Right lobe of liver (tissue), 6 donors: ENCODE data around the gene EPB41L4A. TPM values are rescaled to one million over a fixed set of nuclear protein-coding genes. Genes with fewer than 3 reads are reported as not detected.
"Not testable (repeated sequence)": the region's sequence is repeated elsewhere in the genome, so short reads cannot be mapped to it uniquely, and the experiment has no call there.

Experiments
- ATAC-seq, 4 donors: fragments of 200-7000 bp; cut with Tn5 transposase; one replicate each; pipeline ENCODE4 v1.9.1; 2020; ENCODE audit warnings: mild to moderate bottlenecking in 4 of 4, moderate library complexity in 4 of 4
- DNase-seq, 3 donors: peaks; one replicate each; pipeline ENCODE4 v3.0.0-alpha.2; 2020
- H3K27ac ChIP-seq, 3 donors: fragments of 200-600 bp; one replicate each; pipeline ENCODE4 v1.8.0; 2022
- H3K27me3 ChIP-seq, 2 donors: fragments of 200-600 bp; one replicate each; pipeline ENCODE4 v1.8.0; 2022
- H3K36me3 ChIP-seq, 4 donors: fragments of 200-600 bp; sonication (generic) in 1 of 4; one replicate each; pipeline versions ENCODE4 v1.5.1 to v1.8.0; 2017 to 2022; ENCODE audit warnings: control low read depth in 1 of 4
- H3K4me1 ChIP-seq, 4 donors: fragments of 200-600 bp; sonication (generic) in 1 of 4; one replicate each; pipeline versions ENCODE4 v1.5.1 to v1.8.0; 2017 to 2022; ENCODE audit warnings: control low read depth in 1 of 4
- H3K4me3 ChIP-seq, 3 donors: fragments of 200-600 bp; one replicate each; pipeline ENCODE4 v1.8.0; 2022
- H3K9me3 ChIP-seq, 4 donors: fragments of 200-600 bp; sonication (generic) in 1 of 4; one replicate each; pipeline versions ENCODE4 v1.5.1 to v1.8.0; 2017 to 2022; ENCODE audit warnings: control low read depth in 1 of 4
- POLR2A ChIP-seq: fragments of 450-650 bp; IDR thresholded peaks from one replicate; pipeline ENCODE4 v1.6.1; 2017; ENCODE audit warnings: antibody characterized with exemption, mild to moderate bottlenecking
- WGBS: methylation state at CpG from one replicate; pipeline ENCODE4 v1.1.6; 2018; ENCODE audit warnings: low coverage, low lambda C conversion rate; ENCODE audit not compliant: insufficient coverage; ENCODE audit errors: missing lambda C conversion rate; 5-methylcytosine and 5-hydroxymethylcytosine counted together
- intact Hi-C, 2 donors: fragments of 100-400 bp; cut with DNase I; formaldehyde crosslinking; loops; one replicate each; pipeline versions ENCODE4 v1.11.2 to v1.14.1; 2022
- long read RNA-seq: library from polyadenylated mRNA; unstranded; transcript quantifications from one replicate; pipeline ENCODE4 v2.0.0, GENCODE V29; 2019
- total RNA-seq, 6 experiments: library from RNA; depleted of rRNA in 2 of 6; stranded (reverse); fragments of >200 nt in 2 of 6; fragmentation: NEBNext Ultra II Directional in 3 of 6; extraction: Animal tissue kit (Norgen Biotek cat#: 25700) in 3 of 6; gene quantifications; one replicate each; pipeline versions ENCODE4 v1.1.0 to v1.2.4, GENCODE V29; 2016 to 2023
- TF ChIP-seq, protein P1 (sequence below), 4 donors: fragments of 200-600 bp in 3 of 4; fragments of 450-650 bp in 1 of 4; IDR thresholded peaks; one replicate each; pipeline versions ENCODE4 v1.5.1 to v1.8.0; 2016 to 2022; ENCODE audit warnings: antibody characterized with exemption in 4 of 4, mild to moderate bottlenecking in 2 of 4
- donor health status: DM: no; HTN: yes; CAD: no.
- donor health status: DM: no; HTN: no; CAD: no.
- donor health status: DM: no; HTN: no; CAD: no.
- donor health status: DM: no; HTN: yes; CAD: no.
- donor health status: DM: no; HTN: yes; CAD: no.

Gene EPB41L4A, protein sequence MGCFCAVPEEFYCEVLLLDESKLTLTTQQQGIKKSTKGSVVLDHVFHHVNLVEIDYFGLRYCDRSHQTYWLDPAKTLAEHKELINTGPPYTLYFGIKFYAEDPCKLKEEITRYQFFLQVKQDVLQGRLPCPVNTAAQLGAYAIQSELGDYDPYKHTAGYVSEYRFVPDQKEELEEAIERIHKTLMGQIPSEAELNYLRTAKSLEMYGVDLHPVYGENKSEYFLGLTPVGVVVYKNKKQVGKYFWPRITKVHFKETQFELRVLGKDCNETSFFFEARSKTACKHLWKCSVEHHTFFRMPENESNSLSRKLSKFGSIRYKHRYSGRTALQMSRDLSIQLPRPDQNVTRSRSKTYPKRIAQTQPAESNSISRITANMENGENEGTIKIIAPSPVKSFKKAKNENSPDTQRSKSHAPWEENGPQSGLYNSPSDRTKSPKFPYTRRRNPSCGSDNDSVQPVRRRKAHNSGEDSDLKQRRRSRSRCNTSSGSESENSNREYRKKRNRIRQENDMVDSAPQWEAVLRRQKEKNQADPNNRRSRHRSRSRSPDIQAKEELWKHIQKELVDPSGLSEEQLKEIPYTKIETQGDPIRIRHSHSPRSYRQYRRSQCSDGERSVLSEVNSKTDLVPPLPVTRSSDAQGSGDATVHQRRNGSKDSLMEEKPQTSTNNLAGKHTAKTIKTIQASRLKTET
- total RNA-seq, result 10 to 100 TPM in 1 of 6 experiments, 1 to 10 TPM in 5; 2.5 to 12.0 (median 4.2) TPM
- long read RNA-seq, result 0 reads

DNA sequence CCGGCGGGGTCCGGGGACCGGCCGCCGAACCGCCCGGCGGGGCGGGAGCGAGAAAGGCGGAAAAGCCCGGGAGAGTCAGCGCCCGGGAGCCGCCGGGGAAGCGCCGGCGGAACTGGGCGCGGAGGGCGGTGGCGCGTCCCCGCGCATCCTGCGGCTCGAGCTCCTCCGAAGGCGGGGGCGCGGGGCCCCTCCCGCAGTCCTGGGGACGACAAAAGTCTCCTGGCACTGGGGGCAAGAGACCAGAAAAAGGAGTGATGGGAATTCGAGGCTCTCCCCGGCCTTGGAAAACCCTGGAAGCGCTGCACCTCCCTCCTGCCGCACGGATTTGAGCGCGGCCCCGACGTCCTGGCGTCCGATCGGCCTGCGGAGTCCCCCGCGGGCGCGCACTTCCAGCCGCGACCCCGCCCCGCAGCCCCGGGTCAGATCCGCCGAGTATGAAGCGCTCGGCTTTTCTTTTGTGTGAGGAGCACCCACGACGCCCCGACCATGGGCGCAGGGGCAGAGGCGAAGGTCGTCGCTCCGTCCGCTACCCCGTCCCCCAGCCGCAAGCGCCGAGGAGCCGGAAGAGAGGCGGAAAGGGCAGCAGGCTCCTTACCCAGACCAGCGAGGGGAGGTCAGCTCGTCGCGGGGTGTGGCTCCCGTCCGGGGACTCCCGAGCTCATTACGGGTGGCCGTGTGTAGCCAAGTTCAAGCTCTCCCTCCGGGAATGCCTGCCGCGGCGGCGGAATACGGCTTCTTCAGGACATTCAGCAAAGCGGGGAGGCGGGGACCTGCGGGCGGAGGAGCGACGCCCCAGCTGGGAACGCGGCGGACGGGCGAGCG is at the start of gene EPB41L4A:
Gene EPB41L4A, minus strand, starts transcription at position 114 of the 822 bp plus-strand sequence. CDS start 238 bp downstream, outside the sequence.
- peak; percentile 63 to 73 (median 63) for DNase-seq
- intact Hi-C loops, result loop anchor here in 1 of 2 donors (10.0 kb wide), 1 partner anchor 215 kb away; no protein-coding TSS in a partner anchor

DNA sequence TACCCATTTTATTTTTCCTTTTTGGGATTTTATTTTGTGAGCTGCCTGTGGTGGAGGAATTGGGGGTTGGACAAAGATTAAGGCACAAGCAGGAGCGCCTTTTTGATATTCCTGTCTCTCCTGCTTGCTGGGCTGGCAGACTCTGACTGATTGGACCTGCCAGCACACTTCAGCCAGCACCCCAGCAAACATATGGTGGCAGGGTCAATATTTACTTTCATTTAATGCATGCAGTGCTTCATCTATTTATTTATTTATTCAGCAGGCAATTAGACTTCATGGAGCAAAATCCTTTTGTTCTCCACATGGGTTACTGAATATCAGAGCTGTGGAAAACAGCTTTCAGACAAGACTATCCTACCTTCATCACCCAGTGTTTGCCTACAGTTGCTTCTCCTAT is 48.4 kb upstream of the EPB41L4A start:
- intact Hi-C loops, result no loop called here
- H3K4me1 ChIP-seq, result no peaks in the 10 kb centered on the region
- ATAC-seq (no peak), DNase-seq (no peak)
- no peaks in the 10 kb centered on the region for H3K36me3 ChIP-seq
- WGBS, result 75% methylated on average over 1 of the region's 1 CpG
- no peak overlapping the region for H3K4me3 ChIP-seq
- TF ChIP-seq, protein P1, sequence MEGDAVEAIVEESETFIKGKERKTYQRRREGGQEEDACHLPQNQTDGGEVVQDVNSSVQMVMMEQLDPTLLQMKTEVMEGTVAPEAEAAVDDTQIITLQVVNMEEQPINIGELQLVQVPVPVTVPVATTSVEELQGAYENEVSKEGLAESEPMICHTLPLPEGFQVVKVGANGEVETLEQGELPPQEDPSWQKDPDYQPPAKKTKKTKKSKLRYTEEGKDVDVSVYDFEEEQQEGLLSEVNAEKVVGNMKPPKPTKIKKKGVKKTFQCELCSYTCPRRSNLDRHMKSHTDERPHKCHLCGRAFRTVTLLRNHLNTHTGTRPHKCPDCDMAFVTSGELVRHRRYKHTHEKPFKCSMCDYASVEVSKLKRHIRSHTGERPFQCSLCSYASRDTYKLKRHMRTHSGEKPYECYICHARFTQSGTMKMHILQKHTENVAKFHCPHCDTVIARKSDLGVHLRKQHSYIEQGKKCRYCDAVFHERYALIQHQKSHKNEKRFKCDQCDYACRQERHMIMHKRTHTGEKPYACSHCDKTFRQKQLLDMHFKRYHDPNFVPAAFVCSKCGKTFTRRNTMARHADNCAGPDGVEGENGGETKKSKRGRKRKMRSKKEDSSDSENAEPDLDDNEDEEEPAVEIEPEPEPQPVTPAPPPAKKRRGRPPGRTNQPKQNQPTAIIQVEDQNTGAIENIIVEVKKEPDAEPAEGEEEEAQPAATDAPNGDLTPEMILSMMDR (IDR thresholded peaks at IDR 0.05), result no peak
- TF ChIP-seq POLR2A, result no peak
- H3K27me3 ChIP-seq, result no peaks in the 10 kb centered on the region
- no peak overlapping the region for H3K27ac ChIP-seq
- no peaks in the 10 kb centered on the region for H3K9me3 ChIP-seq

More for the DNA sequence above, at the start of gene EPB41L4A:
- no peak for TF ChIP-seq POLR2A
- TF ChIP-seq, protein P1 (IDR thresholded peaks at IDR 0.05), result no peak
- Histone ChIP-seq H3K4me1 (no peaks in the 10 kb centered on the region), H3K27ac (peak within 1 kb of the TSS; percentile 38 to 80 (median 62)), H3K36me3 (no peaks in the 10 kb centered on the region), H3K9me3 (no peaks in the 10 kb centered on the region), H3K27me3 (no peaks in the 10 kb centered on the region), H3K4me3 (peak within 1 kb of the TSS; percentile 65 to 71 (median 66))
- no CpG with 5 or more reads among the region's 103 CpGs for WGBS
- ATAC-seq, result peak; percentile 41 to 72 (median 63)

DNA sequence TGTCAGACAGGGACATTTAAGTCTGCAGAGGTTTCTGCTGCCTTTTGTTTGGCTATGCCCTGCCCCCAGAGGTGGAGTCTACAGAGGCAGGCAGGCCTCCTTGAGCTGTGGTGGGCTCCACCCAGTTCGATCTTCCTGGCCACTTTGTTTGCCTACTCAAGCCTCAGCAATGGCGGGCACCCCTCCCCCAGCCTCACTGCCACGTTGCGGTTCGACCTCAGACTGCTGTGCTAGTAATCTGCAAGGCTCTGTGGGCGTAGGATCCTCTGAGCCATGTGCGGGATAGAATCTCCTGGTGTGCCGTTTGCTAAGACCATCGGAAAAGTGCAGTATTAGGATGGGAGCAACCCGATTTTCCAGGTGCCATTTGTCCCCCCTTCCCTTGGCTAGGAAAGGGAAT is 47.2 kb upstream of the EPB41L4A start:
- H3K36me3 ChIP-seq, H3K27ac ChIP-seq, H3K9me3 ChIP-seq, H3K27me3 ChIP-seq, DNase-seq, H3K4me3 ChIP-seq, intact Hi-C loops, H3K4me1 ChIP-seq, ATAC-seq: not testable (repeated sequence)
- 73% methylated on average over 4 of the region's 10 CpGs for WGBS

DNA sequence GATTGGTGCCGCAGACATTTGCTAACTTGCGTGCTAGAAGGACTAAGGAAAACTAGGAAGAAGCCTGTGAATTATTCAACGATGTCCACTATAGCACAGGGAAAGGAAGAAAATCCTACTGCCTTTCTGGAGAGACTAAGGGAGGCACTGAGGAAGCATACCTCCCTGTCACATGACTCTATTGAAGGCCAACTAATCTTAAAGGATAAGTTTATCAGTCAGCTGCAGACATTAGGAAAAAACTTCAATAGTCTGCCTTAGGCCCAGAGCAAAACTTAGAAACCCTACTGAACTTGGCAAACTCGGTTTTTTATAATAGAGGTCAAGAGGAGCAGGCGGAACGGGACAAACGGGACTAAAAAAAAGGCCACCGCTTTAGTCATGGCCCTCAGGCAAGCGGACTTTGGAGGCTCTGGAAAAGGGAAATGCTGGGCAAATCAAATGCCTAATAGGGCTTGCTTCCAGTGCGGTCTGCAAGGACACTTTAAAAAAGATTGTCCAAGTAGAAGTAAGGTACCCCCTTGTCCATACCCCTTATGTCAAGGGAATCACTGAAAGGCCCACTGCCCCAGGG is 28.2 kb upstream of the EPB41L4A start:
- H3K4me3 ChIP-seq, H3K9me3 ChIP-seq, H3K27ac ChIP-seq, H3K27me3 ChIP-seq, ATAC-seq, DNase-seq, H3K4me1 ChIP-seq, H3K36me3 ChIP-seq, intact Hi-C loops: not testable (repeated sequence)
- WGBS, result 61% methylated on average over 9 of the region's 10 CpGs
